Uterus (tissue), 2 donors: ENCODE data around the gene KDM6B.

Source experiments
- POLR2A ChIP-seq, 2 donors: fragments of 450-650 bp; IDR thresholded peaks; one replicate each; pipeline ENCODE4 v1.6.1; 2016; ENCODE audit warnings: antibody characterized with exemption in 2 of 2, mild to moderate bottlenecking in 1 of 2, moderate library complexity in 1 of 2
- TF ChIP-seq, protein P1 (sequence below), 4 experiments: fragments of 200-600 bp in 2 of 4; fragments of 450-650 bp in 2 of 4; sonication (generic) in 2 of 4; IDR thresholded peaks; one replicate each; pipeline ENCODE4 v1.5.1; 2016 to 2019; ENCODE audit warnings: antibody characterized with exemption in 4 of 4, mild to moderate bottlenecking in 2 of 4, moderate library complexity in 1 of 4

DNA sequence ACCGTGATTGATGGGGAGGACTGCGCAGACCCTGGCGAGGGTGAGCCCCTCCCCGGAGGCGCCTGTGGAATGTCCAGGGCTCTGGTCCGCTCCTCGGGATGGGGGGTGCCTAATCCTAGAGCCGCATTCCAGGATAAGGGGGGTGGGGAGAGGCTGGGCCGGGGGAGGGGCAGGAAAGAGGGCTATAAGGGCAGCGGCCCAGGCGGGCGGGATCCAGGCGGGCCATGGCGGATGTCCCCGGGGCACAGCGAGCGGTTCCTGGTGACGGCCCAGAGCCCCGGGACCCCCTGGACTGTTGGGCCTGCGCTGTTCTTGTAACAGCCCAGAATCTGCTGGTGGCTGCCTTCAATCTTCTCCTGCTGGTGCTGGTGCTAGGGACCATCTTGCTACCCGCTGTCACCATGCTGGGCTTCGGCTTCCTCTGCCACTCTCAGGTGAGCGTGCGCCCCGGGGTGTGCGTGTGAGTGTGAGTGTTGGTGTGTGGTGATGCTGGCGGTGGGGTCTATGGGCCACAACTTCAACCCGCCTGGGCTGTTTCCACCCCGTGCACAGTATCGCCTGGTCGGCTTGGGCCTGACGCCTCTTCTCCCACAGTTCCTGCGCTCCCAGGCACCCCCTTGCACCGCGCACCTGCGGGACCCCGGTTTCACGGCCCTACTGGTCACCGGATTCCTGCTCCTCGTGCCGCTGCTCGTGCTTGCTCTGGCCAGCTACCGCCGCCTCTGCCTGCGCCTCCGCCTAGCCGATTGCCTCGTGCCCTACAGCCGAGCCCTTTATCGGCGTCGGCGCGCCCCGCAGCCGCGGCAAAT is 21.0 kb downstream of the KDM6B start, which contains the start of gene TMEM88:
- TF ChIP-seq, protein P1, sequence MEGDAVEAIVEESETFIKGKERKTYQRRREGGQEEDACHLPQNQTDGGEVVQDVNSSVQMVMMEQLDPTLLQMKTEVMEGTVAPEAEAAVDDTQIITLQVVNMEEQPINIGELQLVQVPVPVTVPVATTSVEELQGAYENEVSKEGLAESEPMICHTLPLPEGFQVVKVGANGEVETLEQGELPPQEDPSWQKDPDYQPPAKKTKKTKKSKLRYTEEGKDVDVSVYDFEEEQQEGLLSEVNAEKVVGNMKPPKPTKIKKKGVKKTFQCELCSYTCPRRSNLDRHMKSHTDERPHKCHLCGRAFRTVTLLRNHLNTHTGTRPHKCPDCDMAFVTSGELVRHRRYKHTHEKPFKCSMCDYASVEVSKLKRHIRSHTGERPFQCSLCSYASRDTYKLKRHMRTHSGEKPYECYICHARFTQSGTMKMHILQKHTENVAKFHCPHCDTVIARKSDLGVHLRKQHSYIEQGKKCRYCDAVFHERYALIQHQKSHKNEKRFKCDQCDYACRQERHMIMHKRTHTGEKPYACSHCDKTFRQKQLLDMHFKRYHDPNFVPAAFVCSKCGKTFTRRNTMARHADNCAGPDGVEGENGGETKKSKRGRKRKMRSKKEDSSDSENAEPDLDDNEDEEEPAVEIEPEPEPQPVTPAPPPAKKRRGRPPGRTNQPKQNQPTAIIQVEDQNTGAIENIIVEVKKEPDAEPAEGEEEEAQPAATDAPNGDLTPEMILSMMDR (IDR thresholded peaks at IDR 0.05) = no peak
- TF ChIP-seq POLR2A (IDR thresholded peaks at IDR 0.05) = no peak
